ENCODE measurements around the gene ZBTB40.

GRCh38 chr1:22562584-22563583 lies 111.2 kb downstream of the ZBTB40 start, which contains the start of gene EPHA8:
- no peak for TF ChIP-seq CTCF (IDR thresholded peaks at IDR 0.05; ENCODE audit: low read length)
- TF ChIP-seq EZH2 (IDR thresholded peaks at IDR 0.05; ENCODE audit: borderline replicate concordance, low read length): no peak

Measured in OCI-LY1 (cell line).